Measurements from ENCODE around the gene SEMA4D. TPM values are rescaled to one million over a fixed set of nuclear protein-coding genes. Genes with fewer than 3 reads are reported as not detected.
A peak's percentile ranks its signal among the peaks of the same experiment; 100 is the strongest.

SEMA4D gene
- total RNA-seq, 1 donor from 2014 or later = 54.3 TPM

DNA sequence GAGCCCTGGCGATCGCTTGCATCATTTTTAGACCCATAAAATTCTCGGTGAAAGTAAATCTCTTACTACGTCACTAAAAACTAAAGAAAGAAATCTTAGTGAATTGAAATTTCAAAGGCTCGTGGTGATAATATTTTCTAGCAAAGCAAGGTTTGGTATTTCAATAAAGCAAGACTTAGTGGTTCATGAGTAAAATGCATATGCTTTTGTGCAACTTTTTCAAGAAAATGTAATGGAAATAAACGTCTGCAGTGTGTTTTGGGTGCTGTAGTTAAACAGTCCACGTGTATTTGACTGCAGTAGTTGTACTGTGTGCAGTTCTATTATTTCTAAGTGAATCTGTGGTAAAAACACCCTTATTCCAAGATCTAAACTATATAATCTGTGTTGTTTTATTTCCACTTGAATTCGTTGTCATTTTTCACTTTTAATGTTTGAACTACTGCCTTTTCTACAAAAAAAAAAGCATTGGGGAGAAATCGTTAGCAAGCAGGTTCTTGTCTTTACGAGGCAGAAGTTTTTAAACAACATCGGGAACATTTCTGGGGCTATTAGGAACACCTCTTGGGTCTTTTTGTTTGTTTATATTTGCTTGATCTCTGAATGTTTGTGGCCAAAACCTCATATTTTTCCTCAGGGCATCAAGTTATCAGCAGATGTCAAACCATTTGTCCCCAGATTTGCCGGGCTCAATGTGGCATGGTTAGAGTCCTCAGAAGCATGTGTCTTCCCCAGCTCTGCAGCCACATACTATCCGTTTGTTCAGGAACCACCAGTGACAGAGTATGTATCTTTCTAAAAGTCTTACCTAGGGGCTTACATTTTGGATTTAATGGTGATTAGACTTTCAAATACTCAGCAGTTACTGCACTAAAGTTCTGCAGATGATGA lies 178.7 kb downstream of the SEMA4D start:
- DNase-seq (ENCODE audit: low spot score) = no peak

GRCh38 chr9:89318123-89319014 lies 179.5 kb downstream of the SEMA4D start, which contains the start of gene SECISBP2:
Gene SECISBP2, plus strand, starts transcription at chr9:89318500. Its CDS starts 77 bp downstream, at chr9:89318577.
- peak; percentile 96 for DNase-seq (ENCODE audit: low spot score)

- no peak for DNase-seq (ENCODE audit: low spot score)
Observed at GRCh38 chr9:89317282-89317681, 180.6 kb downstream of the SEMA4D start.

GRCh38 chr9:89315482-89315881 lies 182.4 kb downstream of the SEMA4D start:
- DNase-seq (ENCODE audit: low spot score) = no peak

DNA sequence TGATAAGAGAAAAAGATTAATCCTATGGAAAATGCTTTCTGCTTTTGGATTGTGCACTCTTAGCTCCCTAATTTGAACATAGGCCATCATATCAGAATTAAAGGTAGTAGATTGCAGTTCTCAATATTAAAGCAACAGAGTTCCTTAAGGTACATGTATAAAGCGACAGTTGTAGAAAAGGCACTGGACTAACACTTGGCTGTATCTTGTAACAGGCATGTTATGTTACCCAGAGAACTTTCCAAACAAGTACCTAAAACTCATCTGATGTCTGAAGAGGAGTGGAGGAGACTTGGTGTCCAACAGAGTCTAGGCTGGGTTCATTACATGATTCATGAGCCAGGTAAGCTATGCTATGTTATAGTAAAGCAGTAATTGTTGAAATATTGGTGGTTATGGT lies 183.0 kb downstream of the SEMA4D start:
- DNase-seq (ENCODE audit: low spot score) = no peak

DNA sequence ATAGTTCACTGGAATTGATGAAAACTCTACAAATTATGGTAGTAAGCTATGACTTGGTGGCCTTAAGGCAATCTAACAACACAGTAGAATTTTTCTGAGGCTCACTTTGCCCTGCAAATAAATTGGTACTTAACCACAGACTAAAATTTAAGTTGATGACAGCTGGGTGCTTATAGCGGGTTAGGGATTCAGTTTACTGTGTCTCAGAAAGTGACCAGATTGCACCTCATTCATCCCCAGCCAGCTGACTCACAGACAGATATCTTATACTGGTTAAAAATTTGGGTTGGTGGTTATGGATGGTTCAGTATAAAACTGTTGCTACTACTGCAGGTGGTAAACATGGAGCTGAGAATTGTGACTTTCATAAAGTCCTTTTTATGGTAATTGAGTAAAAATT lies 184.1 kb downstream of the SEMA4D start:
- no peak for DNase-seq (ENCODE audit: low spot score)

- no peak for DNase-seq (ENCODE audit: low spot score)
Observed at GRCh38 chr9:89312222-89312571, 185.7 kb downstream of the SEMA4D start.

- peak; percentile 52 for DNase-seq (ENCODE audit: low spot score)
Observed at GRCh38 chr9:89311346-89312221, 186.3 kb downstream of the SEMA4D start.

Other genes starting within 250 kb of the SEMA4D start
- gene CKS2, start 186.9 kb downstream of the SEMA4D start, total RNA-seq = 13.1 TPM
- 103 TPM for gene SECISBP2, start 179.6 kb downstream of the SEMA4D start, total RNA-seq
- gene GADD45G, start 106.9 kb upstream of the SEMA4D start, total RNA-seq = 6.2 TPM